ENCODE measurements around the gene RPS19BP1.
"Not testable (repeated sequence)": the region's sequence is repeated elsewhere in the genome, so short reads cannot be mapped to it uniquely, and the experiment has no call there.

The RPS19BP1 gene

DNA sequence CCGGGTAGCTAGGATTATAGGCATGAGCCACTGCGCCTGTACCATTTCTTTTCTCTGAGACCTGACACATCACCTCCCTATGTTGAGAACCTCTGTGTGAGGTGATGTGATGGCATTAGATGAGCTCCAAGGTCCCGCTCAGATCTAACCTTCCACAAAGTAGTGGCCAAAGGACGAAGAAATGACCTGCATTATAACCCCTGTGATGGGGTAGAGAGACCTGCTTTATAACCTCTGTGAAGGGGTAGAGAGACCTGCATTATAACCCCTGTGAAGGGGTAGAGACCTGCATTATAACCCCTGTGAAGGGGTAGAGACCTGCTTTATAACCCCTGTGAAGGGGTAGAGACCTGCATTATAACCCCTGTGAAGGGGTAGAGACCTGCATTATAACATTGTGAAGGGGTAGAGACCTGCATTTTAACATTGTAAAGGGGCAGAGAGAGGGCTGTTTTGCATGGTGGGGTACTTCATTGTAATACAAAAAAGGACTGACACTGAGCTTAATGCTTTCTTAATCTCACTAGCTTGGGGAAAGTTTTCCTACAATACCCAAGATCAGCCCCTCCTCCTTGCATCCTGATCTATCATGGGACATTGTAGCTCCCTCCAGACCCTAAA is 21.9 kb downstream of the RPS19BP1 start:
- DNase-seq, result no peak

DNA sequence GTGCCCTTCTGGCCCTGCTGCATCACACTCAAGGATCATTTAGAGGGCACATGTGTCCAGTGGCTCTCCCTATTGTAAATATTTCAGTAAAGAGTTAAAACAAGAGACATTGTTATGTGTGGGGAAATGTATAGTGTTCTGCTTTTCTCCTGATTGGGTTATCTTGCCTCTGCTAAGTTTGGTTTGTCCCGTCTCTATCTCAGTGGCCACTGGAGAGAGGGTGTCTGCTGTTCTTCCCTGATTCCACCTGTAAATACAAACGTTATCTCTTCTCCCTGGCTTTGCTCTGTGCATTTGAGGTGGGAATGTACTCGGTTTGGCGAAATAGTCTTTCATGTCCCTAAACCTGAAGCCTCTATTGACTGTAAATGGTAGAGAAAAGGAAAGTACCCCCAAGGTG is 24.2 kb downstream of the RPS19BP1 start:
- no peak for DNase-seq

DNA sequence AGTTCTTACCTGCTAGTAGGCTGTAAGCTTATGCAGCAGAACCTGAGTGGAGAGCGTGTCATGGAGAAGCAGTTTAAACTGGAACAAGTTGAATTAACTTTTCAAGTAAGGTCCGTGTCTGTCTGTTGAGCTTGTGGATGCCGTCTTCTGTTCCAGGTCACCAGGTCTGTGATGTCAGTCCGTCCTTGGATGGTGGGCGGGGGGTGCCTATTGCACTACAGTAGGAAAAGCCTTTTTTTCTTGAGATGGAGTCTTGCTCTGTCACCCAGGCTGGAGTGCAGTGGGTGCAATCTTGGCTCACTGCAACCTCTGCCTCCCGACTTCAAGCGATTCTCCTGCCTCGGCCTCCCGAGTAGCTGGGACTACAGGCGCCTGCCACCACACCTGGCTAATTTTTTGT is 25.5 kb downstream of the RPS19BP1 start:
- not testable (repeated sequence) for DNase-seq

DNA sequence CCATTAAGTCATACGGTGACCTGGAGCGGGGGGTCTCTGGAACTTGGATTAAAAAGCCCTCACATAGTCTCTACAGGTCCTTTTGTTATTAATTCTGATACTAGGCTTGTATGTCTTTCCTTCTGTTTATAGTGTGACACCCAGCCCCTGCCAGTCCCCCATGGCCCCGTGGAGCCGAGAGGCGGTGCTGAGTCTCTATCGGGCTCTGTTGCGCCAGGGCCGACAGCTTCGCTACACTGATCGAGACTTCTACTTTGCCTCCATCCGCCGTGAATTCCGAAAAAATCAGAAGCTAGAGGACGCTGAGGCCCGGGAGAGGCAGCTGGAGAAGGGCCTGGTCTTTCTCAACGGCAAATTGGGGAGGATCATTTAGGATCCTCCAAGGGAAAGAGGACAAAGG is 28.5 kb downstream of the RPS19BP1 start:
- DNase-seq, result no peak

DNA sequence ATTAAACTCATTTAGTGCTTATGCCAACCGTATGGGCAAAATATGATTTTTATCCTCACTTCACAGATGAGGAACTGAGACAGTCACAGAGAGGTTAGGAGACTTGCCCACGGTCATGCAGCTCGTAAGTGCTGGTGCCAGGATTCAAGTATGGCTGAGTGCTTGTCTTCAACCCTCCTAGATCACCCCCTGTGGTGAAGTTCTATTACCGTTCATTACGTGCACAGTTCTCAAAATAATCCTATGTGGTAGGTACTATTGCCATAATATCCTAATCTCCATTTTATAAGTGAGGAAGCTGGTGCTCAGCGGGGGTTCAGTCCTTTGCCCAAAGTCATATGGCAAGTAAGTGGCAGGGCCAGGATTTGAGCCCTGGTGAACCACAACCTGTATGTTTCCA is 28.9 kb downstream of the RPS19BP1 start:
- DNase-seq, result no peak

DNA sequence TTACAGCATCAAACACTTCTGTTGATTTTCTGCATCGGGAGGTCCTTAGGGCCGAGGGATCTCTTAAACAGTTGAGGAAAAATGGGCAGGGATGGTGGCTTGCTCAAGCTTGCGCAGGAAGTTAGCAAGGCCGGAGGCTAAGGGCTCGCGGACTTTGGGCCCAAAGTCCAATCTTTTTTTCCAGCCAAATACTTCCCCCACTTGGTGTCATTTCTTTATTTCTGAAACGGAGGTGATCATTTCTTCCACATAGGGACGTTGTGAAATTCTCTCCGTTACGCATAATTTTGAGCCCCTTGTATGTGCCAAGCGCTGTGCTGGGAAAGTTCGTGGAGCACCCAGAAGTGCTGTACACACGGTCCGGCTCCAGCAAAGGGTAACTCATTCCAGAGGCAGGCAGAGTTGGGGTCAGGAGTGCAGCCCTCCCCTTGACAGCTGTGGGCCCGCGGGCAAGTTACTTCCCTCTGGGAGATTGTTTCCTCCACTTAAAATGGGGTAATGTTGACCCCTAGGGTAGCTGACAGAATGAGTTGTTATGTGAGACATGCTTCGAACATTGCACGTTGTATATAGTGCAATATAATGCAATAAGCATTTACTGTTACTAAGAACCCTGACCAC is 29.6 kb downstream of the RPS19BP1 start:
- no peak for DNase-seq

DNA sequence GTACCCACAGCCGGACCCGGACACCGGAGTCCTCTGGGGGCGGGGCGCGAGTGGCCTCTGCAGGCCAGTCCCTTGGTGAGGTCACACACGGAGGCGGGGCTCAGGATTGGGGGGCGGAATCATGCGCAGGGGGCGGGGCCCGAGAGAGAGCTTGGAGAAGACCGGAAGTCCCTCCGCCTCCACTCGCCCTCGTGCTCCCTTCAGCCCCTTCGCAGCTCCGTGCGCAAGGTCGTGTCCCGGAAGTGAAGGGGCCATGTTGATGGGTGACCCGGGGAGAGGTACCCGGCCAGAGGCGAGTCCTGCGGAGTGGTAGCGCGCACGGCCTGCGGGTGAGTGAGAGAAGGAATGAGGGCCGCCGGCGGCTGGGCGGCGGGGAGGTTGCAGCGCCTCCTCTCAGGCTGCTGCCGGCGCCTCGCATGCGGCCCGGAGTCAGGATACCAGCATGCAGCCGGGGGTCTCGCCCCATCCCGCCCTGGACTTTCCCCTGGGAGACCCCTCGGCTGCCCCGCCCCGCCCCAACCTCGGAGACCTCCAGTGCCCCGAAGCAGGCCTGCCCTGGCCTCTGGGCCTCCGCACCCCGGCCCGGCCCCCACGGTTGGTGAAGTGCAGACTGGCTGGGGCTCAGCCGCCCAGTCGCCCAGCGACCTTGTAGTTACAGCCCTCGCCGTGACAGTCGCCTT is 30.3 kb downstream of the RPS19BP1 start, which contains the start of gene MIEF1:
MIEF1 (plus strand) TSS at position 182 of the 680 bp plus-strand sequence. CDS start 9,005 bp downstream, outside the sequence.
- DNase-seq, result peak; percentile 85

DNA sequence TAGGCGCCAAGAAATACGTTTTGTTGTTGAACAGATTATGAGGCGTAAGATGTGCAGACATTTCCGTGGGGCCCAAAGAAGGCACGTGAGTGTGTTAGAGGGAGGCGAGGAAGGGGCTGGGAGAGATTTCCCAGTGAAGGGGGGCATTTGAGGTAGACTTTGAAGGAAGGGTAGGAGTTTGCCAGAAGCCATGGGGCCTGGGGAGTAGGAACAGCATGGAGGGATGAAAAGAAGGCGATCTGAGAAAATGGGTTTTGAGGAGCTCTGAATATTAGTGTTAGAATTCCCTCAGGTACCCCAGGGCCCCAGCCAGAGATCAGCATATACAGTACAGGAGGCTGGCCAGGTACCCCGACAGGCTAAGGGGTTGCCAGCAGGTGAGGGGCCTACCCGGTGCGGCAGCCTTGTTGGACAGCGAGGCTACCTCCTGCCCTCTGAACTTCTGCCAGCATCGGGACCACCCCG is 30.9 kb downstream of the RPS19BP1 start:
- DNase-seq, result no peak

DNA sequence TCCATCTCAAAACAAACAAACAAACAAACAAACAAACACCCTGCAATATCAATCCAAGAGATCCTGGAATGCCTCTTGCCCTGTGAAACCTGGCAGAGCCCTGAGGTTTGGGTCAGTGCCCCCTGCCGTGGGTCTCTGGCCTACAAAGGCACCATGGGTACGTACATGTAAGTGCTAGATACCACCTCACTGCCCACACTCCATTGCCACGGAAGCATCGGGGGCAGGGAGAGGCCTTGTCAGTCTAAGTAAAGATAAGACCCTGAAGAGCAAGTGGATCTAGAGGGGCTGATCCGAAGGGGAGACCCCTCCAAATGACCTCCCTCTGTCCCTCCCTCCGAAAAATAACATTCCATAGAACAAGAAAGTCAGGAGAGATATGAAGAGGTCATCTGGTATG is 32.4 kb downstream of the RPS19BP1 start:
- no peak for DNase-seq

DNA sequence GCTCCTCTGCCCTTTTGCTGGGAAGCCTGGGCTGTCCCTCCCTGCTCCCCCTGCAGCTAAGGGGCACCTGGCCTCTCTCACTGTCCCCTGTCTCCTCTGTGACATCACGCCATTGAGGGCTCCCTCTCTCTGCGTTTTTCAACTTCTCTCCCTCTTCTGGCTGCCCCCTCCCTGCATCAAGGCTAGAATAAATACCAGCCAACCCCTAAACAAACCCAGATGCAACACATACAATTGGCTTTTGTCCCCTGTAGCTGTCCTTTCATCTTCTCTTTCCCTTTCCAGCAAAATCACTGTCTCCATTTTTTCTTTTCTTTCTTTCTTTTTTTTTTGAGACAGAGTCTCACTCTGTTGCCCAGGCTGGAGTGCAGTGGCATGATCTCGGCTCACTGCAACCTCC is 33.7 kb downstream of the RPS19BP1 start:
- DNase-seq, result no peak

DNA sequence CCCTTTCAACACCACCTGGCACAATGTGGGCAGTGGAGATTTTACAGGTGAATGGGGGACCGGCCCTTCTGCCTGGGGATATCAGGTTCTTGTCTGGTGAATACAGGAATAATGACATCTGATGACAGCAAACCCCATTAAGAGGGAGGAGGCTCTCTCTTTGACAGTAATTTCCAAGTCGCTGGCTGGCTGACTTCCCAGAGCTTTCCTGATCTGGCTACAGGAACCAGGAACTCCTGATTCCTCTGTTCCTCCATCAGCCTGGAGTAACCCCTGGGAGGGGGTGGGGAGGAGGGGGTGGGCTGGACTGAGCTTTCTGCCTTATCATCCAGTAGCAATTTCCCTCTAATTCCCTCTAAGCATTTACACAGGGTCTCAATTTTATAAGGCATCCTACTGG is 34.2 kb downstream of the RPS19BP1 start:
- no peak for DNase-seq

DNA sequence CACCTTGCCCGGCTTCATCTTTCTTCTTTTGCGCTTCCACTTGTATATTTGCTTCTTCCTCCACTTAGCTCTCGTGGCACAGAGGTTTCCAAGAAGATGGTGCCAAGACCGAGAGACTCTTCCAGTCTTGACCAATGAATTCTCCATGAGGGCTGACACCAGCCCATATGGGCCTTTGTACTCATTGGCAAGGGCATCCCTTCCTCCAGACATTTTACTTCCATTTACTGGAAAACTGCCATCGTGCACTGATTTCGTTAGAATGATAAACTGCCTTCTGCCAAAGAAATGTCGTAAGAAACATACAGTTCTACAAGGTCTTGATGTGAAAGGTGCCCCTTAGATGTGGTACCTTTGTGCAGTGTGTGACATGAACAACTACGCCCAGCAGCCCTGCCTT is 35.1 kb downstream of the RPS19BP1 start:
- no peak for DNase-seq

DNA sequence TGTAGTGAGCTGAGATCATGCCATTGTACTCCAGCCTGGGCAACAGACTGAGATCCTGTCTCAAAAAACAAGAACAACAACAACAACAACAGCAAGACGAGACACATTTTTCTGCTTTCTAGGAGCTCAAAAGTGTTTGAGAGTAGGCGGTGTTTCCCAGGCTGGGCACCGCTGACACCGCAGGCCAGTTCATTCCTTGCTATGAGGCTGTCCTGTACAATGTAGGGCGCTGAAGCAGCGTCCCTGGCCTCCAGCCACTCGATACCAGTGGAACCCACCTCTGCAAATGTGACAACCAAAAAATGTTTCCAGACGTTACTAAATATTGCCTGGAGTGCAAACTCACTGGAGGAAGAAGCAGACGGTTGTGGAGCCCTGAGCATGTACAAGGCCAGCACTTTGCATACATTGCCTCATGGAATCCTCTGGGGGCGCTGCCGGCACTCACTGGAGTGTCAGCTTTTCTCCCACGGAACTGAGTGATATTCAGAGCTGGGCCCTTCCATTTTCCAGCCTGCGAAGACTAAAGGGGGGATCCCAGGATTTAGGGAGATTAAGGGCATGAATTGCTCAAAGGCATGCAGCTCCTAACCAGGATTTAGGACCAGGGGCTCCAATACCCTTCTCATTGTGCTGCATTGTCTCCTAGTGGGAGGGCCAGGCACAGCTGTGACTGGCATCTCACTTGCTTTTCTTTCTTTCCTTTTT is 36.3 kb downstream of the RPS19BP1 start:
- peak; percentile 61 for DNase-seq

DNA sequence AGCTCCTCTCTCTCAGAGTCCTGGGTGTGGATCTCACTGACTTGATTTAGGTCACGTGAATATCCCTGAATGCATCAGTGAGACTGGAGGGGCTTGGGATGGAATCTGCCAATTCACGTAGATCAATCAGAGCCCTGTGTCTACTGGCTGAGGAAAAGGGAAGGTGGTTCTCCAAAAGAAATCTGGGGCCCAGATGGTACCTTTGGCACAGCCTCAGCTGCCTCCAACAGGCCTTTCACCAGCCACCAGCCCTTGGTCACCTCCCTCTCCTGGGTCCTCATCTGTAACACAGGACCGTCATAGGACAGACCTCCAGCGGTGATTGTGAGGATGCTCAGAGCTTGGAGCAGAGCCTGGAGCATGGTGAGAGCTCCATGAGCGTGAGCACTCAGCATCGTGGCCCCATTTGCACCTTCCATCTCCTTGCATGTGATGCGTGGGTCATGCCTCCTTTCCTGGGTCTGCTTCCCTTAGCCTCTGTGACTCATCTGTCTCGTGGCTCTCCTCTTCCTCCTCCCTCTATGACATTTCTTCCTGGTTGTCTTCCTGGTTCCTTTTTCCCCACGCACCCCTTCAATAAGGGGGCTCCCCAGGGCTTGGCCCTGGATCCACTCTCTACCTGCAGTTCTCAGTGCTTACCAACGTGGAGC is 38.0 kb downstream of the RPS19BP1 start:
- no peak for DNase-seq

DNA sequence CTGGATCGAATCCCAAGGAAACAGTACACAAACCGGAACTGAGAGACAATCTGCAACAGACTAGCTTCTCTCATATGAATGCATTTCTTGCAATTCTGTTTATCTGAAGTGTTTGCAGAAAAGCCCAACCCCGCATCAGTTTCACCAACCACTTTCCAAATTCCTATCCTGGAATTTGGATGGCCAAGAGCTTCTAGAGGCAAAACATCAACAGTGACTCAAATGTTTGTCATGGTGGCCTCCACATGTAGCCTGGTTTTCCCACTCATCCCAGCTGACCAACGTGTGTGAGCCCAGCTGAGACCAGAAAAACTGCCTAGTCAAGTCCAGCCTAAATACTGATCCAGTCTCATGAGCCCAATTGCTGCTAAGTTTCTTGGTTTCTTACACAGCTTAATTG is 38.8 kb downstream of the RPS19BP1 start:
- DNase-seq, result no peak

DNA sequence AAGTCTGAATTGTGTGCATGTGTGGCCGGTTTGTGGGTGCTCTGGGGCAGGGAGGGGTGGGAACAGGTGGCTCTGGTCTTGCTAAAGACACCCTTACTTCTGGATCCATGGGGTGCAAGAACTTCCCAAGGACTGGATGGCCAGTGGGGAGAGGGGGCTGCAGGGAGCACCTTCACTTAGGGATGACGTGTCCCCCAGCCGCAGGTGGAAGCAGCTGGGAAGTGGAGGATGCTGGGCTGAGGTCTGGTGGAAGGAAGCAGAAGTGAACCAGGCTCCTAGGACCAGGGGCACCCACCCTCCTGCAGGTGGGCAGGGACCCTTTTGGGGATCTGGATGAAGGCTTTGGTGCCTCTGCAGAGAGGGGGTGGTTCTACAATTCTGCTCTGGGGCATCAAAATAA is 40.4 kb downstream of the RPS19BP1 start:
- no peak for DNase-seq

DNA sequence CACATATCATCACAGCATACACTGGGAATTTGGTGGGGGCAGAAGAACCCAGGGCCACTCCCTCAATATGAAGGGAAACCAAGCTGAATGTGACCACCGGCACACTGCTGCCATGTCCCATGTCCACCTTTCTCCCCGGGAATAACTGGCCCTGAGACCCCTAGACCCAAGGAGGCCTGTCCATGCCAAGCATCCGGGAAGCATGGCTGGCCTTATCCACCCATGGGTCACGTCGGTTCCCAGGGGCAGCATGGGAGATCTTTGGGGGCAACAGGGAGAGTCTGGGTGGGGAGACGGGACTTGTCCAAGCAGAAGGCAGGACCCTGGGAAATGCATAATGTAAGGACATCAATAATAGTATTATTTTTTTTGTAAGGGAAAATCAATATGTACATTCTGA is 40.9 kb downstream of the RPS19BP1 start:
- no peak for DNase-seq

DNA sequence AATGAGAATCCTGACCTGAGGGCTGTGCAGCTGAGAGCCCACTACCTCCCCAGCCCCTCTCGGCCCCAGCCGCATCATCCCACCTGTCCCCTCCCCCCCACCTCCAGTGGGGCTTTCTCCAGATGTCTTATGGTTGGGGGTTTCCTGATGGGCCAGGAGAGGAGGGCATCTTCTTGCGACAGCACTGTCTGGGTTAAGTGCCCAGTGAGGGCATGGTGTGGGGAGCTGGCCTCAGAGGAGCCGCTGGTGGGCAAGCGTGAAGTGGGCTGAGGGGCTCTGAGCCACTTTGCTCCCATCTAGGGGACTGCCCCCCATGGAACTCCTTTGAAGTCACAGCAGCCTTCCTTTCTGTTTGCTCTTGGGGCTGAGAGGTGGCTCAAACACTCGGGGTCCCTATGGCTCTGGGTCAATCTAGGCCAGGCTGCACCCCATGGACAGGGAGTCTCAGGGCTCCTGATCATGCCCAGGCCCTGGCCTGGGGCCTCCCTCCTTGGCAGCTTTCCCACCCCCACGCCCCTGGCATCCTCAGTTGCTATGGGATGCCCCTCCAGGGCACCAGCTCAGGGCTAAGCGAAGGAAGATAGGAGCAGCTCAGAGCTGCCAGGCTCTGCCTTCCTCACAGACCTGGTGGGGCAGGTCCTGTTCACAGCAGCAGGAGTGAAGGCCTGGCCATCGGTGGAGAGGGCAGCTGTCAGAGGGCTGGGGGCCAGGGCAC is 41.4 kb downstream of the RPS19BP1 start:
- no peak for DNase-seq

DNA sequence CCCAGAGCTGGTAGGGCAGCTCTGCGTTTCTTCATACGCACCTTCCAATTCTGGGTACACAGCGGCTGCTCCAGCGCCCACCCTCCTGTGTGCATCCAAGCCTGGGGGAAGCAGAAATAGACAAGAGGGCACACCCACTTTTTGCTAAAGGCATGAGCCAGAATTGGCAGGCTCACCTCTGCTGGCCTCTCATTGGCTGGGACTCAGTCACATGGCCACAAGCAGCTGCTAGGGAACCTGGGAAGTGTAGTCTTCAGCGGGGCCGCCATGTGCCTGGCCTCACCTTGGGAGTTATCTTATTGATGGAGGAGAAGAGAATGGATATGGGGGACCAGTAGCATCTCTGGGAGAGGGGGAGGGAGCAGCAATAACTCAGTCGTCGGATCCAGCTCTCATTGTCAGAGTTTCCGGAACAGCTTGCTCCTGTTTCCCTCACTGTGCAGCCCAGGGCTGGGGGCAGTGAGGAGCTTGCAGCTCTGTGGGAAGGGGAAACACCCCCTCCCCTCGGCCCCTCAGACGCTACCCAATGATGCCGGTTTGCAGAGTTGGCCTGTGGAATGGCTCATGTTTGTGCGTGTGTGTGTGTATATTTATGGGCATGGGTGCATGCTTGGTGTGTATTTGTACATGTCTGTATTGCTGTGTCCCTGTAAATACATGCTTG is 42.3 kb downstream of the RPS19BP1 start:
- peak; percentile 77 for DNase-seq

DNA sequence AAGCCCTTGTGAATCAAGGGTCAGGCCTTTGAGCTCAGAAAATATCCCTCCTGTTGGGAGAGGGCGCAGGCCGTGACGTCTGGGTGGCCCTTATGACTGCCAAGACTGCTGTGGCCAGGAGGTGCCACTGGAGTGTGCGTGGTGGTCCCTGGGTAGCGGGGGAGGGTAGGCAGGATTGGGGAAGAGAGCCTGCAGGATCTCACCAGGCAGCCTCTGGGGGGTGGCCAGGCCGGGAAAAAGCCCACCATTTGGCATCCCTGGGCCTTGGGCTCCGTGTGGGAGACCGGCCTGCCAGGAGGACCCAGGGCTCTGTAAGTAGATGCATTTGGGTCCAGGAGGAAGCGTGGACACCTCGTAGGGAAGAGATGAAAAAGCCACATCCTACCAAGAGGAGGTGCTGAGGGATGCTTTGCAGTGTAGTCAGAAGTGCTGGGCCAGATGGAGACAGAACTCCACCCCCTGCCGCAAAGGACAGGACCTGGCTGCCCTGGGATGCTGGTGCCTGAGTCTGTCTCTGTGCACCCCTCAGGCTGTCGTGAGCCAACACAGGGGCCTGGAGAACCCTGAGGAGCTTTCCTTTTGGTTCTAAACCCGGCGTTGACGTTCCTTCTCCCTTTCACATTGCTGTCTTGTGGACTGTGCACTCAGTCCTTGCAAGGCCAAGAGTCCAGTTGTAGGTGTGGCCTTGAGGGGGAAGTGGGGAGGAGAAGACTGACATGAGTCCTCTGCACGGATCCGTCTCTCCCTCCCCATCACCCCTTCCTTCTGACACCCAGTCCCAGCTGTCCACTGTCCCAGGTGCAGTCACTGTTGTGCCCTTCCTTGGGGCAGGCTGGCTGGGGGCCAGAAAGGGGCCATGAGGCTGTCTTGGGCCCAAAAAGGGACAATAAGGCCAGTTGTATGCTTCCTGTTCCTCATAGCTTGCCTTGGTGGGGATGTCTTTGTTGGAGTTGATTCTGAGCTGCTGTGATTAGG is 43.2 kb downstream of the RPS19BP1 start:
- no peak for DNase-seq

All from activated CD4-positive, alpha-beta T cell treated with anti-CD3 and anti-CD28 coated beads, Interleukin-2, amount 50 U/mL, for 1 hour (primary cell).